Activated CD4-positive, alpha-beta T cell treated with anti-CD3 and anti-CD28 coated beads for 36 hours (primary cell): Measurements from ENCODE around the gene F12. TPM values are rescaled to one million over a fixed set of nuclear protein-coding genes. Genes with fewer than 3 reads are reported as not detected.
"Not testable (repeated sequence)": the region's sequence is repeated elsewhere in the genome, so short reads cannot be mapped to it uniquely, and the experiment has no call there.

Source experiments
- ATAC-seq: fragments of 200-7000 bp; cut with Tn5 transposase; one replicate; pipeline ENCODE4 v1.10.0; 2021; ENCODE audit warnings: mild to moderate bottlenecking, moderate library complexity
- CTCF ChIA-PET: fragments of 350-600 bp; sonication (Branson Sonifier 250); formaldehyde crosslinking; loops from one replicate; lab custom pipeline; 2021; ENCODE audit warnings: antibody characterized with exemption; lab: Charles Lee
- POLR2A ChIA-PET: fragments of 350-600 bp; sonication (Branson Sonifier 250); formaldehyde crosslinking; loops from one replicate; lab custom pipeline; 2021; ENCODE audit warnings: antibody characterized with exemption, inconsistent platforms; lab: Charles Lee
- DNase-seq: peaks from one replicate; pipeline ENCODE4 v3.0.0-alpha.2; 2020
- H3K27ac Mint-ChIP-seq: one replicate; pipeline ENCODE4 v1.8.0; 2021; ENCODE audit warnings: mixed read lengths
- H3K27me3 Mint-ChIP-seq: one replicate; pipeline ENCODE4 v1.8.0; 2021; ENCODE audit warnings: mixed read lengths
- H3K36me3 Mint-ChIP-seq: one replicate; pipeline ENCODE4 v1.8.0; 2021; ENCODE audit warnings: low read depth, mixed read lengths
- H3K4me1 Mint-ChIP-seq: one replicate; pipeline ENCODE4 v1.8.0; 2021; ENCODE audit warnings: mixed read lengths
- H3K4me3 Mint-ChIP-seq: one replicate; pipeline ENCODE4 v1.8.0; 2021; ENCODE audit warnings: mild to moderate bottlenecking, moderate library complexity, mixed read lengths
- H3K9me3 Mint-ChIP-seq: one replicate; pipeline ENCODE4 v1.8.0; 2021; ENCODE audit warnings: low read depth, mixed read lengths
- intact Hi-C, 2 experiments: fragments of 100-400 bp; cut with DNase I in 1 of 2; cut with micrococcal nuclease in 1 of 2; formaldehyde crosslinking; loops; one replicate each; pipeline versions ENCODE4 v1.14.2 to v1.15.1; 2022 to 2024; cut with DNase I, micrococcal nuclease
- total RNA-seq, 2 experiments: library from RNA; stranded (reverse); gene quantifications; one replicate each; pipeline ENCODE4 v1.2.3, GENCODE V29; 2021

F12 gene
- total RNA-seq, 2 experiments from 2014 or later: 3.4 to 4.9 TPM

GRCh38 chr5:177425801-177426565, 16.6 kb upstream of the F12 start:
- no peaks in the 10 kb centered on the region for H3K9me3 Mint-ChIP-seq
- DNase-seq (peak; percentile 100), ATAC-seq (peak; percentile 77)
- POLR2A ChIA-PET: interaction anchor here (0.5 to 2.3 kb wide), 13 partner anchors 9 to 114 kb away, joined by 3 to 17 read pairs (median 6); partner anchors contain the start of genes LMAN2, MXD3 and PRR7
- peak overlapping the region; percentile 81 for H3K4me3 Mint-ChIP-seq
- peaks cover 36% of the 10 kb centered on the region for H3K4me1 Mint-ChIP-seq
- H3K27me3 Mint-ChIP-seq: no peaks in the 10 kb centered on the region
- intact Hi-C loops: loop anchor here (1.0 to 5.0 kb wide), 13 partner anchors 22 to 1037 kb away; partner anchors contain the start of genes DDX41 (in 1 of the 2), HIGD2A (in 1 of the 2), NHP2 (in 1 of the 2) and NOP16 (in 1 of the 2)
- H3K27ac Mint-ChIP-seq: peak overlapping the region; percentile 94
- peaks cover 39% of the 10 kb centered on the region for H3K36me3 Mint-ChIP-seq
- CTCF ChIA-PET: interaction anchor here (0.6 to 12.6 kb wide), 13 partner anchors 8 to 121 kb away, joined by 3 to 131 read pairs (median 4); partner anchors contain the start of gene PFN3

GRCh38 chr5:177425196-177425800, 15.9 kb upstream of the F12 start:
- Mint-ChIP-seq H3K9me3 (no peaks in the 10 kb centered on the region), H3K4me3 (peak overlapping the region; percentile 81), H3K27me3 (no peaks in the 10 kb centered on the region), H3K36me3 (peaks cover 32% of the 10 kb centered on the region), H3K27ac (peak overlapping the region; percentile 94), H3K4me1 (peaks cover 29% of the 10 kb centered on the region)
- DNase-seq (no peak), ATAC-seq (peak; percentile 2)
- CTCF ChIA-PET: interaction anchor here (0.8 to 12.6 kb wide), 7 partner anchors 9 to 35 kb away, joined by 3 to 131 read pairs (median 9); no protein-coding TSS in a partner anchor
- POLR2A ChIA-PET: interaction anchor here (0.6 kb wide), 1 partner anchor 11 kb away, joined by 6 read pairs; no protein-coding TSS in a partner anchor
- intact Hi-C loops: loop anchor here in 1 of 2 experiments (1.0 to 5.0 kb wide), 3 partner anchors 91 to 727 kb away; partner anchors contain the start of genes DDX41, NHP2 and UIMC1

GRCh38 chr5:177423671-177424070, 14.3 kb upstream of the F12 start:
- Mint-ChIP-seq H3K36me3 (peaks cover 16% of the 10 kb centered on the region), H3K27ac (no peak overlapping the region), H3K4me3 (no peak overlapping the region), H3K9me3 (no peaks in the 10 kb centered on the region), H3K4me1 (peaks cover 13% of the 10 kb centered on the region), H3K27me3 (no peaks in the 10 kb centered on the region)
- intact Hi-C loops: no loop called here
- ATAC-seq (no peak), DNase-seq (no peak)
- ChIA-PET CTCF (interaction anchor here (1.2 to 12.6 kb wide), 5 partner anchors 10 to 74 kb away, joined by 3 to 131 read pairs (median 10); partner anchors contain the start of gene PDLIM7), POLR2A (interaction anchor here (1.6 kb wide), 1 partner anchor 8 kb away, joined by 4 read pairs; no protein-coding TSS in a partner anchor)

DNA sequence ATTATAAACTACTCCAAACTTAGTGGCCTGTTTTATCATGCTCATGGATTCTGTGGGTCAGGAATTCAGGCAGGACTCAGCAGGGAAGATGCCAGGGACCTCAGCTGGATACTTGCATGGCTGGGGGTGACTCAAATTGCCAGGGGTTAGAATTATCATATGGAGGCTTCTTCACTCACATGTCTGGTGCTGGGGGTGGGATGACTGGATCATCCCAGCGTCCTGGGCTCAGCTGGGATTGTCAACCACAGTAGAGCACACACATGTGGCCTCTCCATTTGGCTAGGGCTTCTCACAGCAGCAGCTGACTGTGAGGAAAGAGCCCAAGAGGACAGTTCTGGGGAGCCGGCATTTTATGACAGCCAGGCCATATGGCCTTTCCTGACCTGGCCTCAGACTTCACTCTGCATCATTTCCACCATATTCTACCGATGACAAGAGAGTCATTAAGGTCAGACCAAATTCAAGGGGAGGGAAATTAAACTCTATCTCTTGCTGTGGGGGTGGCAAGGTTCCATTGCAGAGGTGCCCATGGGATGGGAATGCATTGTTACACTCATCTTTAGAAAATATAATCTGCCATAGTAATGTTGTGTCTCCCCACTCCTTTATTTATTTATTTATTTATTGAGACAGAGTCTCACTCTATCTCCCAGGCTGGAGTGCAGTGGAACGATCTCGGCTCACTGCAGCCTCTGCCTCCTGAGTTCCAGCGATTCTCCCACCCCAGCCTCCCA, 11.9 kb upstream of the F12 start:
- CTCF ChIA-PET: interaction anchor here (0.6 to 9.8 kb wide), 2 partner anchors 17 to 28 kb away, joined by 4 to 81 read pairs; no protein-coding TSS in a partner anchor
- Mint-ChIP-seq H3K36me3 (no peaks in the 10 kb centered on the region), H3K27ac (no peak overlapping the region), H3K9me3 (no peaks in the 10 kb centered on the region), H3K27me3 (no peaks in the 10 kb centered on the region), H3K4me1 (peaks cover 14% of the 10 kb centered on the region), H3K4me3 (no peak overlapping the region)
- DNase-seq: no peak
- intact Hi-C loops: no loop called here
- POLR2A ChIA-PET: no interaction called here
- no peak for ATAC-seq

DNA sequence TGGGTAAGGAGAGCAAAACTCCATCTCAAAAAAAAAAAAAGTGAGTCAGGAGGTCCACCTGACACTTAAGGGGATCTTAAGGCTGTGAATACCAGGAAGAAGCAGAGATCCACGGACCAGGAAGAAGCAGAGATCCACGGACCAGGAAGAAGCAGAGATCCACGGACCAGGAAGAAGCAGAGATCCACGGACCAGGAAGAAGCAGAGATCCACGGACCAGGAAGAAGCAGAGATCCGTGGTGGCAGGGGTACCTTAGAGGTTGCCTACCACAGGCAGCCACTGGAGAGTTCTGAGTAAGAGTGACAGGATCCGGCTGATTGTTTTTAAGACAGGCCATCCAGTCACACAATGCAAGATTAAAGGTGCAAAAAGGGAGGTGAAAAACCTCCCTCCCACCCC, 11.1 kb upstream of the F12 start:
- CTCF ChIA-PET: interaction anchor here (9.8 kb wide), 1 partner anchor 17 kb away, joined by 81 read pairs; no protein-coding TSS in a partner anchor
- H3K4me1 Mint-ChIP-seq: peaks cover 11% of the 10 kb centered on the region
- H3K27ac Mint-ChIP-seq, ATAC-seq, intact Hi-C loops, H3K27me3 Mint-ChIP-seq, POLR2A ChIA-PET, DNase-seq, H3K36me3 Mint-ChIP-seq, H3K4me3 Mint-ChIP-seq, H3K9me3 Mint-ChIP-seq: not testable (repeated sequence)

DNA sequence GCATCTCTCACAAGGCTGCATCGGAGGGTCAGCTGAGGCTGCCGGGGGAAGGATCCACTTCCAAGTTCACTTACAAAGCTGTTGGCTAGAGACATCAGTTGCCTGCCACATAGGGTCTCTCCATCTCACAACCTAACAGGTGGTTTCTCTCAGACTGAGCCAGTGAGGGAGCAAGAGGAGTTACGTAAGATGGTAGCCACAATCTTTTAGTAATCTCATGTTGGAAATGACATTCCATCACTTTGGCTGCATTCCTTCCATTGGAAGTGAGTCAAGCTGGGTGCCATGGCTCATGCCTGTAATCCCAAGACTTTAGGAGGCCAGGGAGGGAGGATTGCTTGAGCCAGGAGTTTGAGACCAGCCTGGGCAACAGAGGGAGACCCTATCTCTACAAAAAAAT, 9.7 kb upstream of the F12 start:
- intact Hi-C loops: no loop called here
- Mint-ChIP-seq H3K9me3 (no peaks in the 10 kb centered on the region), H3K4me3 (no peak overlapping the region), H3K27ac (no peak overlapping the region), H3K27me3 (no peaks in the 10 kb centered on the region), H3K36me3 (no peaks in the 10 kb centered on the region), H3K4me1 (peaks cover 10% of the 10 kb centered on the region)
- no peak for DNase-seq
- POLR2A ChIA-PET: no interaction called here
- ATAC-seq: no peak
- CTCF ChIA-PET: interaction anchor here (7.3 kb wide), 1 partner anchor 15 kb away, joined by 55 read pairs; no protein-coding TSS in a partner anchor

- intact Hi-C loops, H3K36me3 Mint-ChIP-seq, DNase-seq, ATAC-seq, H3K27me3 Mint-ChIP-seq, H3K9me3 Mint-ChIP-seq, H3K4me3 Mint-ChIP-seq, H3K27ac Mint-ChIP-seq: not testable (repeated sequence)
- peaks cover 24% of the 10 kb centered on the region for H3K4me1 Mint-ChIP-seq
- ChIA-PET POLR2A (interaction anchor here (0.8 kb wide), 1 partner anchor 15 kb away, joined by 3 read pairs; no protein-coding TSS in a partner anchor), CTCF (interaction anchor here (0.7 to 7.3 kb wide), 4 partner anchors 13 to 138 kb away, joined by 3 to 55 read pairs (median 6); no protein-coding TSS in a partner anchor)
Observed at GRCh38 chr5:177417081-177417480, 7.7 kb upstream of the F12 start.

DNA sequence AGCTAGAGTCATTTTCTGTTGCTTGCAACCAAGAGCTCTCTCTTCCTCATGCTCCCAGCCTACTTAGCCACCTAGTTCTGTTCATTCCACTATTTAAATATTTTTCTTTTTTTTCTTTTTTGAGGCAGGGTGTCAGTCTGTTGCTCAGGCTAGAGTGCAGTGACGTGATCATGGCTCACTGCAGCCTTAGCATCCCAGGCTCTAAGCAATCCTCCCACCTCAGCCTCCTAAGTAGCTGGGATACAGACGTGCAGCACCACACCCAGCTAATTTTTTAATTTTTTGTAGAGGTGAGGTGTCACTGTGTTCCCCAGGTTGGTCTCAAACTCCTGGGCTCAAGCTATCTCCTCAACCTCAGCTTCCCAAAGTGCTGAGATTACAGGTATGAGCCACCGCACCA, 5.1 kb upstream of the F12 start:
- ChIA-PET POLR2A (interaction anchor here (1.2 kb wide), 1 partner anchor 11 kb away, joined by 6 read pairs; no protein-coding TSS in a partner anchor), CTCF (interaction anchor here (0.9 to 7.3 kb wide), 8 partner anchors 9 to 43 kb away, joined by 3 to 55 read pairs (median 8); partner anchors contain the start of gene GRK6)
- H3K27ac Mint-ChIP-seq: no peak overlapping the region
- no peak overlapping the region for H3K4me3 Mint-ChIP-seq
- no peak for ATAC-seq
- no peaks in the 10 kb centered on the region for H3K36me3 Mint-ChIP-seq
- peaks cover 36% of the 10 kb centered on the region for H3K4me1 Mint-ChIP-seq
- intact Hi-C loops: no loop called here
- no peaks in the 10 kb centered on the region for H3K9me3 Mint-ChIP-seq
- no peak for DNase-seq
- no peaks in the 10 kb centered on the region for H3K27me3 Mint-ChIP-seq

GRCh38 chr5:177412603-177413233, 3.4 kb upstream of the F12 start:
- DNase-seq: peak; percentile 33
- ChIA-PET POLR2A (interaction anchor here (0.5 to 1.3 kb wide), 2 partner anchors 19 to 33 kb away, joined by 3 read pairs; no protein-coding TSS in a partner anchor), CTCF (interaction anchor here (0.9 to 7.3 kb wide), 3 partner anchors 9 to 30 kb away, joined by 3 to 55 read pairs (median 21); no protein-coding TSS in a partner anchor)
- peak; percentile 80 for ATAC-seq
- Mint-ChIP-seq H3K4me3 (no peak overlapping the region), H3K36me3 (no peaks in the 10 kb centered on the region), H3K27ac (peak overlapping the region; percentile 55), H3K9me3 (no peaks in the 10 kb centered on the region), H3K27me3 (no peaks in the 10 kb centered on the region), H3K4me1 (peaks cover 36% of the 10 kb centered on the region)
- intact Hi-C loops: no loop called here

DNA sequence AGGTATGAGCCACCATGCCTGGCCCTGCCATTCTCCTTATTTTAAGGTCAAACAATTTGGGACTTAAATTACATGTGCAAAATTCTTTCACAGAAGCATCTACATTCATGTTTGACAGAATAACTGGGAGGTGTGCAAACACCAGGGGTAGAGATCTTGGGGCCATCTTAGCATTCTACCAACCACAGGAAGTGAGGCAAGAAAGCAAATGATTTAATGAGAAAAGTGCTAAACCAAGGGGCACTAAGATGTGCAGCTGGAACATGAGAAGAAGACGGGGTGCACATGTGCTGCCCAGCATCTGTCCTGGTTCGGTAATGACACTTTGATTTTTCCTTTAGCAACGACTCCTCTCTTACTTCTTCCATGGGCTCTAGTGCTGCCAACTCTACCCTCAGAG, 1.2 kb upstream of the F12 start:
- intact Hi-C loops: no loop called here
- Mint-ChIP-seq H3K9me3 (no peaks in the 10 kb centered on the region), H3K36me3 (no peaks in the 10 kb centered on the region), H3K4me1 (peaks cover 31% of the 10 kb centered on the region), H3K27me3 (no peaks in the 10 kb centered on the region), H3K4me3 (no peak overlapping the region), H3K27ac (no peak overlapping the region)
- DNase-seq (no peak), ATAC-seq (peak; percentile 7)
- ChIA-PET CTCF (interaction anchor here (0.7 to 4.2 kb wide), 4 partner anchors 8 to 47 kb away, joined by 3 to 25 read pairs (median 4); no protein-coding TSS in a partner anchor), POLR2A (interaction anchor here (0.6 kb wide), 1 partner anchor 411 kb away, joined by 3 read pairs; no protein-coding TSS in a partner anchor)
